ENCODE data around the gene FBXO11. TPM values are rescaled to one million over a fixed set of nuclear protein-coding genes. Genes with fewer than 3 reads are reported as not detected.

FBXO11 gene
- total RNA-seq, 2 donors from 2014 or later: 71.9 to 84.5 TPM

DNA sequence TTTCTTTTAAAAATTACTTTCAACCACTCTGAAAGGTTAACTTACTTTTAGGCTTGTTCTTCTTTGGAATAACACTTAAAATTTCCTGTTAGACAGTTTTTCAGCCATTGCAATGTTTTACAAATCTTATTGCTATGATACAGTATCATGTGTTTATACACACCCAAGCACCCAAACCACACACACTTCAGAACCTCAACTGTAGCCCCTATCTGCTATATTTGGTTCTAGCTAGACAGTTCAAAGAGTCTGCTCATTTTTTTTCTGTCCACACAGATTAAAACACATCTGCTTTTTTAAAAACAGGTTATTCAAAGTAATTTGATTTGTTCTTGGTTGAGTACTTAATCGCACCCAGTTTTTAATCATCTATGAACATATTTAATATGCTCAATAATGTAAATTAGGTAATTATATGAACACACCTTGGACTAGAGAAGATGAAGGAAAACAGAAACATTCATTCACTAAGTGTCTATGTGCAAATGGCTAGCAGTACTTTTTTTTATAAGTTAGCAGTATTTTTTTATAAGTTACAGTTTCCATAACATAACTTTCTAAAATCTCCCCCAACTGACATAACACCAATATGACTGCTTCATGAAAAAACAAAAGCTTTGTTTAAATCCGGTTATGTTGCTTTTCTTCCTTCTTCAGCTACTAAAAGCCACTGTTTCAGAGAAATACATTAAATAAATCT is 17.6 kb downstream of the FBXO11 start:
- H3K4me1 ChIP-seq (ENCODE audit: control insufficient read depth, insufficient read depth, low read length): no peaks in the 10 kb centered on the region
- TF ChIP-seq, protein P1, sequence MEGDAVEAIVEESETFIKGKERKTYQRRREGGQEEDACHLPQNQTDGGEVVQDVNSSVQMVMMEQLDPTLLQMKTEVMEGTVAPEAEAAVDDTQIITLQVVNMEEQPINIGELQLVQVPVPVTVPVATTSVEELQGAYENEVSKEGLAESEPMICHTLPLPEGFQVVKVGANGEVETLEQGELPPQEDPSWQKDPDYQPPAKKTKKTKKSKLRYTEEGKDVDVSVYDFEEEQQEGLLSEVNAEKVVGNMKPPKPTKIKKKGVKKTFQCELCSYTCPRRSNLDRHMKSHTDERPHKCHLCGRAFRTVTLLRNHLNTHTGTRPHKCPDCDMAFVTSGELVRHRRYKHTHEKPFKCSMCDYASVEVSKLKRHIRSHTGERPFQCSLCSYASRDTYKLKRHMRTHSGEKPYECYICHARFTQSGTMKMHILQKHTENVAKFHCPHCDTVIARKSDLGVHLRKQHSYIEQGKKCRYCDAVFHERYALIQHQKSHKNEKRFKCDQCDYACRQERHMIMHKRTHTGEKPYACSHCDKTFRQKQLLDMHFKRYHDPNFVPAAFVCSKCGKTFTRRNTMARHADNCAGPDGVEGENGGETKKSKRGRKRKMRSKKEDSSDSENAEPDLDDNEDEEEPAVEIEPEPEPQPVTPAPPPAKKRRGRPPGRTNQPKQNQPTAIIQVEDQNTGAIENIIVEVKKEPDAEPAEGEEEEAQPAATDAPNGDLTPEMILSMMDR (conservative IDR thresholded peaks at IDR 0.05): no peak
- no peak for DNase-seq
- Mint-ChIP-seq H3K9me3 (no peaks in the 10 kb centered on the region), H3K27ac (peak overlapping the region; percentile 55), H3K4me3 (no peak overlapping the region), H3K4me1 (no peaks in the 10 kb centered on the region), H3K27me3 (ENCODE audit: insufficient read depth) (no peaks in the 10 kb centered on the region), H3K36me3 (ENCODE audit: low read depth) (peaks cover 23% of the 10 kb centered on the region)
- H3K9me3 ChIP-seq (ENCODE audit: control insufficient read depth, low read length): no peaks in the 10 kb centered on the region
- H3K9ac ChIP-seq (ENCODE audit: extremely low read depth, low read length, poor library complexity, severe bottlenecking): no peak overlapping the region
- H3K36me3 ChIP-seq (ENCODE audit: control insufficient read depth, insufficient read depth, low read length): peaks cover 27% of the 10 kb centered on the region
- no peaks in the 10 kb centered on the region for H3K27me3 ChIP-seq (ENCODE audit: control insufficient read depth, insufficient read depth, low read length, poor library complexity, severe bottlenecking)
- no peak overlapping the region for H3K27ac ChIP-seq (ENCODE audit: low read depth, low read length)
- no peak overlapping the region for H3K4me3 ChIP-seq (ENCODE audit: low read length)
- WGBS, 2 experiments (ENCODE audit: insufficient coverage in 1 of 2, insufficient read length in 1 of 2): 60 to 90% methylated on average over 1 of the region's 2 CpGs

DNA sequence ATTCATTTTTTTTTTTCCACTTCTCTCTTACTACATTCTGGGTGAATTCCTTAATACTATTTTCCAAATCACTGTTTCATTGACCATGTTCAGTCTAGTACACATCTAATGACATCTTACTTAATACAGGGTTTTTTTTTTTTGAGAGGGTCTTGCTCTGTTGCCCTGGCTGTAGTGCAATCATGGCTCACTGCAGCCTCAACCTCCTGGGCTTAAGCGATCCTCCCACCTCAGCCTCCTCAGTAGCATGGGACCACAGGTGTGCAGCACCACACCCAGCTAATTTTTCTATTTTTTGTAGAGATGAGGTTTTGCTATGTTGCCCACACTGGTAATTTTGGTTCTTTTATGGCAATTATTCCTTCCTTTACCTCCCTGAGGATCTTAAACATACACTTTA is 29.4 kb downstream of the FBXO11 start:
- H3K27ac Mint-ChIP-seq: no peak overlapping the region
- peaks cover 19% of the 10 kb centered on the region for H3K36me3 Mint-ChIP-seq (ENCODE audit: low read depth)
- H3K9me3 Mint-ChIP-seq: peaks cover under 1% of the 10 kb centered on the region

DNA sequence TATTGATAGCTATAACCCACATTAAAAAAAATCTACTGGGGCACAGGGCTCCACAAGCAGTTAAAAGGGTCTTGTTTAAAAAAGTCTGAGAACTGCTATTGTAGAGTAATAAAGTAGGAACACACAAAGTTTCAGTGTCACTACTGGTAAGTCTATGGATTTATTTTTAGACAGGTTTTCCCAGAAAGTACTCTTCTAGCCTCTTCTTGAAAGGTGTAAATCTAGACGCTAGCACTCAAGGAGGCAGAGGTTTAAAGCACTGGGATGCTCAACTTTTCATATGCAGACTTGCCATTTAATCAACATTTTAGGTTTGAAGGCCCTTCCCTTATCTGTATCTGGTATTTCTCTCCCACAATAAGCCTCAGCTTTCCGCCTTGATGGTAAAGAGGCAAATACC is 33.4 kb downstream of the FBXO11 start:
- peaks cover 34% of the 10 kb centered on the region for H3K36me3 ChIP-seq (ENCODE audit: control insufficient read depth, insufficient read depth, low read length)
- no peaks in the 10 kb centered on the region for H3K27me3 Mint-ChIP-seq (ENCODE audit: insufficient read depth)
- peaks cover 15% of the 10 kb centered on the region for H3K36me3 Mint-ChIP-seq (ENCODE audit: low read depth)
- TF ChIP-seq, protein P1 (conservative IDR thresholded peaks at IDR 0.05): no peak
- 85 to 96% methylated on average over 2 of the region's 2 CpGs for WGBS, 2 experiments (ENCODE audit: insufficient coverage in 1 of 2, insufficient read length in 1 of 2)
- no peaks in the 10 kb centered on the region for H3K9me3 ChIP-seq (ENCODE audit: control insufficient read depth, low read length)
- DNase-seq: no peak
- H3K4me1 ChIP-seq (ENCODE audit: control insufficient read depth, insufficient read depth, low read length): peaks cover 4% of the 10 kb centered on the region
- no peak overlapping the region for H3K4me3 ChIP-seq (ENCODE audit: low read length)
- H3K4me1 Mint-ChIP-seq: peaks cover 28% of the 10 kb centered on the region
- no peak overlapping the region for H3K27ac ChIP-seq (ENCODE audit: low read depth, low read length)
- H3K27ac Mint-ChIP-seq: peak overlapping the region; percentile 31
- no peak overlapping the region for H3K9ac ChIP-seq (ENCODE audit: extremely low read depth, low read length, poor library complexity, severe bottlenecking)
- no peak overlapping the region for H3K4me3 Mint-ChIP-seq
- H3K27me3 ChIP-seq (ENCODE audit: control insufficient read depth, insufficient read depth, low read length, poor library complexity, severe bottlenecking): no peaks in the 10 kb centered on the region
- no peaks in the 10 kb centered on the region for H3K9me3 Mint-ChIP-seq

More for the DNA sequence above, 29.4 kb downstream of the FBXO11 start:
- peaks cover 8% of the 10 kb centered on the region for H3K4me1 Mint-ChIP-seq
- no peak overlapping the region for H3K4me3 Mint-ChIP-seq
- no peak overlapping the region for H3K27ac ChIP-seq (ENCODE audit: low read depth, low read length)
- no peaks in the 10 kb centered on the region for H3K9me3 ChIP-seq (ENCODE audit: control insufficient read depth, low read length)
- H3K9ac ChIP-seq (ENCODE audit: extremely low read depth, low read length, poor library complexity, severe bottlenecking): no peak overlapping the region
- H3K4me3 ChIP-seq (ENCODE audit: low read length): no peak overlapping the region
- H3K4me1 ChIP-seq (ENCODE audit: control insufficient read depth, insufficient read depth, low read length): no peaks in the 10 kb centered on the region
- no peak for DNase-seq
- TF ChIP-seq, protein P1 (conservative IDR thresholded peaks at IDR 0.05): no peak
- WGBS, 2 experiments (ENCODE audit: insufficient coverage in 1 of 2, insufficient read length in 1 of 2): 100% methylated on average over 1 of the region's 1 CpG; no CpG with 5 or more reads in 1 of the 2 experiments
- H3K27me3 Mint-ChIP-seq (ENCODE audit: insufficient read depth): no peaks in the 10 kb centered on the region
- peaks cover 20% of the 10 kb centered on the region for H3K36me3 ChIP-seq (ENCODE audit: control insufficient read depth, insufficient read depth, low read length)
- H3K27me3 ChIP-seq (ENCODE audit: control insufficient read depth, insufficient read depth, low read length, poor library complexity, severe bottlenecking): no peaks in the 10 kb centered on the region

Measured in endodermal cell (in vitro differentiated cells).